Fibroblast of the aortic adventitia (primary cell): ENCODE results near the gene KCNJ13. TPM values are rescaled to one million over a fixed set of nuclear protein-coding genes. Genes with fewer than 3 reads are reported as not detected.

Experiments used
- DNase-seq: peaks from one replicate; pipeline ENCODE4 v3.0.0-alpha.2; 2010; ENCODE audit warnings: low read depth
- H3K4me3 ChIP-seq: 2 replicates; pipeline ENCODE4 v1.5.1; 2011; ENCODE audit warnings: low read depth, mild to moderate bottlenecking, control low read depth, low read length, moderate library complexity
- total RNA-seq: library from RNA; depleted of rRNA; stranded (reverse); fragments of >200 nt; gene quantifications from 2 replicates; pipeline ENCODE4 v1.2.3, GENCODE V29; 2012; ENCODE audit warnings: low replicate concordance
- TF ChIP-seq, protein P1 (sequence below): IDR thresholded peaks from 2 replicates; pipeline ENCODE4 v1.5.1; 2011; ENCODE audit warnings: mild to moderate bottlenecking, low read length, control low read depth, inconsistent platforms; ENCODE audit not compliant: insufficient read depth

Gene KCNJ13
- total RNA-seq, 1 donor, result not detected

DNA sequence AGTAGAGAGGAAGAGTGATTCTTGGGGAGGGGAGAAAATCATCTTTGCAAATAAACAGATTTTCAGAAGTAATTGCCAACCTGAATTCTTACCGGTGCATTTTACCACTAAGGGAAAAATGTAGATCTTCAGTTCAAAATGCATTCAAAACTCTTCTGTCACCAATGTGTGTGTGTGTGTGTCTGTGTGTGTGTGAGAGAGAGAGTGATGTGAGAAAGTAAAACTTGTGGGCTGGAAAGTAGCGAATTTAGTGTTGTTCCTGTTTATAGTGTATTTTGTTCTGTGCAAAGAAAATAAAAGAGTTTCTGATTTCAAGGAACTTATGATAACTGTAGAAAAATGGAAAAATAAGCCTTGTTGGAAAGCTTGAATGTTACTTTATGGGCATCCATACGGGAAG, 27.0 kb downstream of the KCNJ13 start:
- TF ChIP-seq, protein P1, sequence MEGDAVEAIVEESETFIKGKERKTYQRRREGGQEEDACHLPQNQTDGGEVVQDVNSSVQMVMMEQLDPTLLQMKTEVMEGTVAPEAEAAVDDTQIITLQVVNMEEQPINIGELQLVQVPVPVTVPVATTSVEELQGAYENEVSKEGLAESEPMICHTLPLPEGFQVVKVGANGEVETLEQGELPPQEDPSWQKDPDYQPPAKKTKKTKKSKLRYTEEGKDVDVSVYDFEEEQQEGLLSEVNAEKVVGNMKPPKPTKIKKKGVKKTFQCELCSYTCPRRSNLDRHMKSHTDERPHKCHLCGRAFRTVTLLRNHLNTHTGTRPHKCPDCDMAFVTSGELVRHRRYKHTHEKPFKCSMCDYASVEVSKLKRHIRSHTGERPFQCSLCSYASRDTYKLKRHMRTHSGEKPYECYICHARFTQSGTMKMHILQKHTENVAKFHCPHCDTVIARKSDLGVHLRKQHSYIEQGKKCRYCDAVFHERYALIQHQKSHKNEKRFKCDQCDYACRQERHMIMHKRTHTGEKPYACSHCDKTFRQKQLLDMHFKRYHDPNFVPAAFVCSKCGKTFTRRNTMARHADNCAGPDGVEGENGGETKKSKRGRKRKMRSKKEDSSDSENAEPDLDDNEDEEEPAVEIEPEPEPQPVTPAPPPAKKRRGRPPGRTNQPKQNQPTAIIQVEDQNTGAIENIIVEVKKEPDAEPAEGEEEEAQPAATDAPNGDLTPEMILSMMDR, result no peak
- H3K4me3 ChIP-seq, result no peak overlapping the region
- no peak for DNase-seq

DNA sequence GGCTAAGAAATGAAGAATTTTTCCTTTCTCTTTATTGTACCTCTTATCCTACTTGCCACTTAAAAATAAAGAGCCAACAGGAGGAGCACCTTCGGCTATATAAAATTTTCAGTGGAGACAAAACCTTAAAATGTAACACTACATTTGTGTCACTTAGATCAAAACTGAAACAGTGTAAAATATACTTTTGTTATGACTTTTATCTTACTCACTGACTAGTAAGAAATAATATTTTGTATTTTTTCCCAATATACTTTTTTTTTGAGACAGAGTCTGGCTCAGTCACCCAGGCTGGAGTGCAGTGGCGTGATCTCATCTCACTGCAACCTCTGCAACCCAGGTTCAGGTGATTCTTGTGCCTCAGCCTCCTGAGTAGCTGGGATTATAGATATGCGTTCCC, 28.3 kb downstream of the KCNJ13 start:
- TF ChIP-seq, protein P1, result no peak
- no peak for DNase-seq
- H3K4me3 ChIP-seq, result no peak overlapping the region

DNA sequence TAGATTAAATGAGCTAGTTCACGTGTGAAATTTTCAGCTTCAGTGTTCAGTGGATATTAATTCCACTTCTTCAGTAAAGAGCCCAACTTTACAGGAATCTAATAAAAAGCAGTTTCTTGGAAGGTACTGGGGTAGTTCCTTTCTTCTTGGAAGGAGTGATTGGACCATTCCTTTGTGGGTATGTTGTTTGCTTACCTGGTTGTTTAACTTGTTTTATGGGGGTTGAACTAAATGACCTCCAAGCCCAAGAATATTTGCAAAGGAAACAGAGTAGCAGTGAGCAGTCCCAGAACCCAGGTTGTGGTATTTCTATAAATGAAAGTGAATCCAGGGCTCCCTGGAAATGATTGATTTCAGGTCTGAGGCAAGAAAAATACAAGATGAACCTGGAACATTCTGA, 31.4 kb downstream of the KCNJ13 start:
- TF ChIP-seq, protein P1, result no peak
- no peak for DNase-seq
- no peak overlapping the region for H3K4me3 ChIP-seq

DNA sequence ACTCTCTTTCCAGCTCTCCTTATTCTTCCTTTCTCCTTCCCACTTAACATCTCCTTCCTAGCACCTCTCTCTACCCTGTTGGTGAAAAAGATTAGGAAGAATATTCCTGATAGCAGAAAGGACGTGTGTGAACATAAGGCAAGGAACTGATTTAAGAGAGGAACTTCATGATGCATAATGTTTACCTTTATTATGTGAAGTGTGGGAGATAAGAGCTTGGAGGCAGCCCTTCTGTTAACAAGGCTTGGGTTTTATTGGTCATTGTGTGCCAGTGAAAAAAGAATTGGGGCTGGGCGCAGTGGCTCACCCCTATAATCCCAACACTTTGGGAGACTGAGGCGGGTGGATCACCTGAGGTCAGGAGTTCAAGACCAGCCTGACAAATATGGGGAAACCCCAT, 34.4 kb downstream of the KCNJ13 start:
- no peak overlapping the region for H3K4me3 ChIP-seq
- TF ChIP-seq, protein P1, result no peak
- no peak for DNase-seq

DNA sequence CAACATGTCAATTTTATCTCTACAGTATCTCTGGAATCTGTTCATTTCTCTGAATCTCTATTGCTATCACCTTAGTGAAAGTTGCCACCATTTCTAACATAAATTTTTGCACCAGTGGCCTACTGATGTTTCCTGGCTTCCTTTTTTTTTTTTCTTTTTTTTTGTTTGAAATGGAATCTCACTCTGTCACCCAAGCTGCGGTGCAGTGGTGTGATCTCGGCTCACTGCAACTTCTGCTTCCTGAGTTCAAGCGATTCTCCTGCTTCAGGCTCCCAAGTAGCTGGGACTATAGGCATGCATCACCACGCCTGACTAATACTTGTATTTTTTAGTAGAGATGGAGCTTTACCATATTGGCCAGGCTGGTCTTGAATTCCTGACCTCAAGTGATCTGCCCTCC, 35.1 kb downstream of the KCNJ13 start:
- TF ChIP-seq, protein P1, result no peak
- no peak for DNase-seq
- no peak overlapping the region for H3K4me3 ChIP-seq

DNA sequence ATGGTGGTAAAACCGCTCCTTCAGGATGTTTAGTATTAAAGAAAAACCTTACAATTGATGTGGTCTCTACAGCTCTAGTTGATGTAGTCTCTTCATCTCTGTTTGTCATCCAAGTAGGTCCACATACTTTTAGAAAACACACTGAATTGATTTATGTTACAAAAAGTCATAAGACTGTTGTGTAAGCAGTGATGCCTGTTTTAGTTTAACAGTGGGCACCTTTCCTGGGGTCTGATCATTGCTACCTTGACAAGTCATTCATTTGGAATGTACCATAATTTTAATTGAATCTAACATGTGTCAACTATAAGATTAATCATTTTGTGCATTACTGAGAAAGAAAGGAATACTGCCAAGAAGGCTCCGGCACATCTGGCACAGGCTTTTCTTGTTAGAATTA, 44.9 kb downstream of the KCNJ13 start:
- TF ChIP-seq, protein P1, result no peak
- no peak overlapping the region for H3K4me3 ChIP-seq
- peak; percentile 65 for DNase-seq

DNA sequence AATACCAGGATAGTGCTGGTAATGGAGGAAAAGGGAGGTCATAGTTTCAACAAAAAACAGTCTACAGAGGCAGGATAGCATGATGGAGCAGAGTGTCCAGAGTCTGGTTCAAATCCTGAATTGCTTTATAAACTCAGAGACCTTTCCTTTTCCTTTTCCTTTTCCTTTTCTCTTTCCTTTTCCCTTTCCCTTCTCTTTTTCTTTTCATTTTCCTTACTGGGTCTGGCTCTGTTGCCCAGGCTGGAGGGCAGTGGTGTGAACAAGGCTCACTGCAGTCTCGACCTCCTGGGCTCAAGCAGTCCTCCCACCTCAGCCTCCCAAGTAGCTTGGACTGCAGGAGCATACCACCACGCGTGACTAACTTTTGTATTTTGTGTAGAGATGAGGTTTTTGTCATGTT, 47.6 kb downstream of the KCNJ13 start:
- DNase-seq, result no peak
- no peak overlapping the region for H3K4me3 ChIP-seq
- TF ChIP-seq, protein P1, result no peak
